PC-3 (cell line): ENCODE data around the gene DGKB. TPM values are rescaled to one million over a fixed set of nuclear protein-coding genes. Genes with fewer than 3 reads are reported as not detected.

Source experiments
- ATAC-seq: fragments of 200-7000 bp; cut with Tn5 transposase; 2 replicates; pipeline ENCODE4 v1.9.1; 2020; ENCODE audit warnings: mild to moderate bottlenecking, moderate library complexity
- BruUV-seq: library from RNA; stranded (reverse); fragments of 400-500 nt; replicated peaks from 2 replicates; lab custom pipeline; 2021; lab: Mats Ljungman, UMichigan
- CTCF ChIA-PET: fragments of 300-600 bp; sonication (Branson Sonifier 250); formaldehyde crosslinking; loops from one replicate; lab custom pipeline; 2022; ENCODE audit warnings: antibody characterized with exemption; lab: Charles Lee
- POLR2A ChIA-PET: fragments of 300-600 bp; sonication (Branson Sonifier 250); formaldehyde crosslinking; loops from one replicate; lab custom pipeline; 2022; ENCODE audit warnings: antibody characterized with exemption; ENCODE audit not compliant: unreplicated experiment; lab: Charles Lee
- DNase-seq: peaks from one replicate; pipeline ENCODE4 v3.0.0-alpha.2; 2015
- H2AFZ ChIP-seq: fragments of 300-600 bp; sonication (generic); 2 replicates; pipeline ENCODE4 v1.6.0; 2016; ENCODE audit warnings: antibody characterized with exemption, low read length
- H3F3A ChIP-seq: fragments of 300-600 bp; sonication (generic); one replicate; pipeline ENCODE4 v1.6.0; 2017; ENCODE audit warnings: antibody characterized with exemption, low read length, control low read depth, mild to moderate bottlenecking; ENCODE audit not compliant: unreplicated experiment
- H3K27ac ChIP-seq: fragments of 300-600 bp; sonication (generic); 2 replicates; pipeline ENCODE4 v1.5.1; 2016; ENCODE audit warnings: mild to moderate bottlenecking, low read length
- H3K27me3 ChIP-seq: fragments of 300-600 bp; sonication (generic); 2 replicates; pipeline ENCODE4 v1.6.1; 2016; ENCODE audit warnings: low read length, mixed read lengths
- H3K36me3 ChIP-seq: fragments of 300-600 bp; sonication (generic); 2 replicates; pipeline ENCODE4 v1.6.1; 2016; ENCODE audit warnings: low read depth, mixed run types, low read length, mixed read lengths
- H3K4me1 ChIP-seq: fragments of 300-600 bp; sonication (generic); 2 replicates; pipeline ENCODE4 v1.5.1; 2016; ENCODE audit warnings: low read length; ENCODE audit not compliant: insufficient read depth
- H3K4me2 ChIP-seq: fragments of 300-600 bp; sonication (generic); 2 replicates; pipeline ENCODE4 v1.6.0; 2016; ENCODE audit warnings: low read length
- H3K4me3 ChIP-seq: fragments of 300-600 bp; sonication (generic); 2 replicates; pipeline ENCODE4 v1.5.1; 2016; ENCODE audit warnings: mild to moderate bottlenecking, low read length, mixed read lengths
- H3K79me2 ChIP-seq: fragments of 300-600 bp; sonication (generic); 2 replicates; pipeline ENCODE4 v1.6.1; 2017; ENCODE audit warnings: low read length, mixed read lengths
- H3K9ac ChIP-seq: fragments of 300-600 bp; sonication (generic); 2 replicates; pipeline ENCODE4 v1.6.0; 2016; ENCODE audit warnings: mild to moderate bottlenecking, low read length
- H3K9me2 ChIP-seq: fragments of 300-600 bp; sonication (generic); replicated peaks from 2 replicates; pipeline ENCODE4 v1.6.1; 2016; ENCODE audit warnings: mixed run types, low read length, mixed read lengths
- H3K9me3 ChIP-seq: fragments of 300-600 bp; sonication (generic); 2 replicates; pipeline ENCODE4 v1.6.1; 2016; ENCODE audit warnings: low read length, mixed read lengths
- H4K20me1 ChIP-seq: fragments of 300-600 bp; sonication (generic); 2 replicates; pipeline ENCODE4 v1.6.1; 2016; ENCODE audit warnings: low read length, mixed read lengths
- CTCF ChIP-seq: fragments of 300-600 bp; sonication (generic); conservative IDR thresholded peaks from 2 replicates; pipeline ENCODE4 v1.5.1; 2017; ENCODE audit warnings: antibody characterized with exemption, low read depth, mild to moderate bottlenecking, low read length
- EZH2 ChIP-seq: fragments of 300-600 bp; sonication (generic); IDR thresholded peaks from one replicate; pipeline ENCODE4 v1.6.1; 2017; ENCODE audit warnings: antibody characterized with exemption, mild to moderate bottlenecking, low read length; ENCODE audit not compliant: unreplicated experiment
- EZH2phosphoT487 ChIP-seq: fragments of 300-600 bp; sonication (generic); IDR thresholded peaks from 2 replicates; pipeline ENCODE4 v1.6.1; 2018; ENCODE audit warnings: mild to moderate bottlenecking, antibody characterized with exemption, low read length, borderline replicate concordance
- intact Hi-C: fragments of 100-400 bp; cut with micrococcal nuclease; formaldehyde crosslinking; loops from 2 replicates; pipeline ENCODE4 v1.9.0; 2023
- total RNA-seq: library from RNA; depleted of rRNA; stranded (reverse); fragments of >200 nt; gene quantifications from 2 replicates; pipeline ENCODE4 v1.2.3, GENCODE V29; 2014

Gene DGKB
- total RNA-seq, 1 experiment from 2014 or later, result 0.15 TPM

- ChIA-PET POLR2A (no interaction called here), CTCF (no interaction called here)
- Histone ChIP-seq H4K20me1 (no peaks in the 10 kb centered on the region), H3K4me3 (no peak overlapping the region), H3K27ac (no peak overlapping the region), H3K4me1 (peaks cover 9% of the 10 kb centered on the region; the same call in 1 of the 2 replicates), H3K9me2 (no peaks in the 10 kb centered on the region), H2AFZ (no peak overlapping the region), H3K9ac (no peak overlapping the region), H3F3A (no peaks in the 10 kb centered on the region), H3K36me3 (no peaks in the 10 kb centered on the region), H3K9me3 (no peaks in the 10 kb centered on the region), H3K79me2 (no peaks in the 10 kb centered on the region), H3K27me3 (no peaks in the 10 kb centered on the region), H3K4me2 (no peak overlapping the region)
- no peak for ATAC-seq
- no TSS peak for BruUV-seq
- intact Hi-C loops, result no loop called here
- DNase-seq, result no peak
- TF ChIP-seq EZH2 (no peak), CTCF (no peak), EZH2phosphoT487 (no peak)
Observed at GRCh38 chr7:14899030-14899429, 3.5 kb downstream of the DGKB start.

GRCh38 chr7:14896461-14896860, 6.1 kb downstream of the DGKB start:
- Histone ChIP-seq H3K4me1 (peaks cover 16% of the 10 kb centered on the region; the same call in 1 of the 2 replicates), H3K79me2 (no peaks in the 10 kb centered on the region), H3K9ac (no peak overlapping the region), H2AFZ (no peak overlapping the region), H4K20me1 (no peaks in the 10 kb centered on the region), H3K4me2 (no peak overlapping the region), H3K36me3 (no peaks in the 10 kb centered on the region), H3K9me3 (no peaks in the 10 kb centered on the region), H3K27ac (no peak overlapping the region), H3K27me3 (no peaks in the 10 kb centered on the region), H3F3A (no peaks in the 10 kb centered on the region), H3K4me3 (no peak overlapping the region), H3K9me2 (no peaks in the 10 kb centered on the region)
- TF ChIP-seq CTCF, result no peak
- ATAC-seq (no peak), DNase-seq (no peak)
- CTCF ChIA-PET, result no interaction called here
- intact Hi-C loops, result no loop called here
- POLR2A ChIA-PET, result no interaction called here
- no TSS peak for BruUV-seq

- intact Hi-C loops, result no loop called here
- Histone ChIP-seq H3K9me3 (no peaks in the 10 kb centered on the region), H3K79me2 (no peaks in the 10 kb centered on the region), H3K9ac (no peak overlapping the region), H3K27me3 (no peaks in the 10 kb centered on the region), H3K4me2 (no peak overlapping the region), H3K9me2 (no peaks in the 10 kb centered on the region), H3K4me1 (peaks cover 16% of the 10 kb centered on the region; the same call in 1 of the 2 replicates), H3K36me3 (no peaks in the 10 kb centered on the region), H3K4me3 (no peak overlapping the region), H2AFZ (no peak overlapping the region), H3F3A (no peaks in the 10 kb centered on the region), H3K27ac (no peak overlapping the region), H4K20me1 (no peaks in the 10 kb centered on the region)
- POLR2A ChIA-PET, result no interaction called here
- ATAC-seq (peak; percentile 43), DNase-seq (peak; percentile 38)
- no peak for TF ChIP-seq CTCF
- no peak for TF ChIP-seq EZH2
- TF ChIP-seq EZH2phosphoT487, result no peak
- CTCF ChIA-PET, result no interaction called here
- no TSS peak for BruUV-seq
Observed at GRCh38 chr7:14894826-14895225, 7.7 kb downstream of the DGKB start.
